SU-DHL-6 (cell line): ENCODE data around the gene EMC9.

Experiments
- CTCF ChIP-seq: fragments of 200-600 bp; sonication (generic); IDR thresholded peaks from one replicate; pipeline ENCODE4 v1.5.1; 2017; ENCODE audit warnings: antibody characterized with exemption, mild to moderate bottlenecking, low read length, moderate library complexity; ENCODE audit not compliant: insufficient read depth, poor library complexity, severe bottlenecking
- EZH2phosphoT487 ChIP-seq: fragments of 200-600 bp; sonication (generic), shearing (Covaris generic); conservative IDR thresholded peaks from 2 replicates; pipeline ENCODE4 v1.6.1; 2018; ENCODE audit warnings: mild to moderate bottlenecking, antibody characterized with exemption, low read length, moderate library complexity, mixed read lengths

GRCh38 chr14:24189460-24189859 is 48.1 kb upstream of the EMC9 start:
- no peak for TF ChIP-seq EZH2phosphoT487
- TF ChIP-seq CTCF = no peak
